Measurements from ENCODE around the gene NPRL2.

Gene NPRL2

GRCh38 chr3:50373146-50374051 is 22.8 kb upstream of the NPRL2 start:
- DNase-seq, result no peak

GRCh38 chr3:50372349-50372748 is 21.8 kb upstream of the NPRL2 start:
- DNase-seq, result no peak

GRCh38 chr3:50371133-50371685 is 20.6 kb upstream of the NPRL2 start:
- no peak for DNase-seq

- no peak for DNase-seq
Measured at GRCh38 chr3:50370594-50370993, 20.0 kb upstream of the NPRL2 start.

- DNase-seq, result no peak
Measured at GRCh38 chr3:50369012-50369670, 18.6 kb upstream of the NPRL2 start.

- no peak for DNase-seq
Measured at GRCh38 chr3:50365842-50366220, 15.3 kb upstream of the NPRL2 start.

- DNase-seq, result peak; percentile 53
Measured at GRCh38 chr3:50365080-50365841, 14.7 kb upstream of the NPRL2 start.

- DNase-seq, result no peak
Measured at GRCh38 chr3:50364573-50365079, 14.1 kb upstream of the NPRL2 start.

- no peak for DNase-seq
Measured at GRCh38 chr3:50359760-50360110, 9.2 kb upstream of the NPRL2 start.

GRCh38 chr3:50358911-50359759 is 8.6 kb upstream of the NPRL2 start, which contains the start of gene TMEM115:
TMEM115 (minus strand) TSS chr3:50359521; CDS start chr3:50359063, 458 bp downstream.
- peak; percentile 99 for DNase-seq

GRCh38 chr3:50358355-50358910 is 7.9 kb upstream of the NPRL2 start:
- no peak for DNase-seq

- no peak for DNase-seq
Measured at GRCh38 chr3:50357481-50357880, 6.9 kb upstream of the NPRL2 start.

- no peak for DNase-seq
Measured at GRCh38 chr3:50356553-50356952, 6.0 kb upstream of the NPRL2 start.

- no peak for DNase-seq
Measured at GRCh38 chr3:50355829-50356552, 5.4 kb upstream of the NPRL2 start.

GRCh38 chr3:50354850-50355249 is 4.3 kb upstream of the NPRL2 start:
- DNase-seq, result no peak

- DNase-seq, result no peak
Measured at GRCh38 chr3:50354186-50354764, 3.7 kb upstream of the NPRL2 start.

GRCh38 chr3:50353245-50354004 is 2.9 kb upstream of the NPRL2 start:
- DNase-seq, result no peak

GRCh38 chr3:50352781-50353180 is 2.2 kb upstream of the NPRL2 start:
- DNase-seq, result no peak

- no peak for DNase-seq
Measured at GRCh38 chr3:50351323-50351697, 735 bp upstream of the NPRL2 start.

GRCh38 chr3:50350213-50350526 is 405 bp downstream of the NPRL2 start:
- no peak for DNase-seq
